Sigmoid colon (tissue), 4 donors: ENCODE data around the gene INSRR.

ENCODE experiments used
- EP300 ChIP-seq, 4 donors: sonication (generic); formaldehyde crosslinking; IDR thresholded peaks; one replicate each; pipeline ENCODE4 v1.6.1; 2017; ENCODE audit warnings: antibody characterized with exemption in 4 of 4
- POLR2A ChIP-seq, 2 donors: fragments of 450-650 bp; IDR thresholded peaks; one replicate each; pipeline ENCODE4 v1.6.1; 2016; ENCODE audit warnings: antibody characterized with exemption in 2 of 2, mild to moderate bottlenecking in 2 of 2, moderate library complexity in 2 of 2
- TF ChIP-seq, protein P1 (sequence below), 4 experiments: fragments of 450-650 bp in 3 of 4; fragments of 200-600 bp in 1 of 4; IDR thresholded peaks; one replicate each; pipeline ENCODE4 v1.5.1; 2016 to 2019; ENCODE audit warnings: antibody characterized with exemption in 4 of 4, mild to moderate bottlenecking in 3 of 4, moderate library complexity in 2 of 4

DNA sequence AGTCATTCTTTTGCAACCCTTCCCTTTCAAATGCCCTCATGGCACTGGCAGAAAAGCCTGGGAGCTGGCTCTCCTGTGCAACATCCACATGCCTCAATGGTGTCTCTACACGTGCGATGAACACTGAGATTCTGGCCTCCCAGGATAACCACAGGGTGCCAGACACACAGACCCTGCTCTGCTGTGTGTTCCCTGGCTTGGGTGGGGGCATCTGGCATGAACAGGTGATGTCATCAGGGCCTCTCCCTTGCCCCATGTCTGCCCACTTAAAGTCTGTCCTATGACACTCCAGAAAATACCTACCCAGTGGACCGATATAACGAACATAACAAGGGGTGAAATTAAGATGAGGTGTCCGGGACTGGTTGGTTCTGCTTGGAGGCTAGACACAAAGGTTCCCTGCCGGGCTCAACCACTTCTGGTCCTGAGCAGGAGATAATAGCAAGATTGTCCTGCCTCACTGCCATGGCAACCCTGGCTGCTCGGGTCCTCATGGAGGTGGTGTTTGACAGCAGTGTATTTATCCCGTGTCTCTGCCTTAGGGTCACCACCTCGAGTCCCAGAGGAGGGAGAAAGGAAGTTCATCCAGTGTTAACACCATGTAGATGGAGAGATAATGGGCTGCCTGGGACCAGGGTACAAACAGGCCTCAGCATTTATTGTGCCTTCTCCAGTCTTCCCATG, 19.3 kb downstream of the INSRR start:
- TF ChIP-seq POLR2A (IDR thresholded peaks at IDR 0.05): no peak
- TF ChIP-seq, protein P1, sequence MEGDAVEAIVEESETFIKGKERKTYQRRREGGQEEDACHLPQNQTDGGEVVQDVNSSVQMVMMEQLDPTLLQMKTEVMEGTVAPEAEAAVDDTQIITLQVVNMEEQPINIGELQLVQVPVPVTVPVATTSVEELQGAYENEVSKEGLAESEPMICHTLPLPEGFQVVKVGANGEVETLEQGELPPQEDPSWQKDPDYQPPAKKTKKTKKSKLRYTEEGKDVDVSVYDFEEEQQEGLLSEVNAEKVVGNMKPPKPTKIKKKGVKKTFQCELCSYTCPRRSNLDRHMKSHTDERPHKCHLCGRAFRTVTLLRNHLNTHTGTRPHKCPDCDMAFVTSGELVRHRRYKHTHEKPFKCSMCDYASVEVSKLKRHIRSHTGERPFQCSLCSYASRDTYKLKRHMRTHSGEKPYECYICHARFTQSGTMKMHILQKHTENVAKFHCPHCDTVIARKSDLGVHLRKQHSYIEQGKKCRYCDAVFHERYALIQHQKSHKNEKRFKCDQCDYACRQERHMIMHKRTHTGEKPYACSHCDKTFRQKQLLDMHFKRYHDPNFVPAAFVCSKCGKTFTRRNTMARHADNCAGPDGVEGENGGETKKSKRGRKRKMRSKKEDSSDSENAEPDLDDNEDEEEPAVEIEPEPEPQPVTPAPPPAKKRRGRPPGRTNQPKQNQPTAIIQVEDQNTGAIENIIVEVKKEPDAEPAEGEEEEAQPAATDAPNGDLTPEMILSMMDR (IDR thresholded peaks at IDR 0.05): no peak
- no peak for TF ChIP-seq EP300 (IDR thresholded peaks at IDR 0.05)
